ENCODE measurements around the gene PCDHA13.

GRCh38 chr5:140868721-140869554 is 13.0 kb upstream of the PCDHA13 start, which contains the start of gene PCDHA11:
- no peak for TF ChIP-seq TAF1 (IDR thresholded peaks at IDR 0.05; ENCODE audit: low read depth)
- TF ChIP-seq RAD21 (conservative IDR thresholded peaks at IDR 0.05): peak; percentile 64
- no peak for TF ChIP-seq EZH2 (IDR thresholded peaks at IDR 0.05; ENCODE audit: borderline replicate concordance, insufficient read depth, low read length, poor library complexity, severe bottlenecking)
- no peak for TF ChIP-seq MXI1 (conservative IDR thresholded peaks at IDR 0.05; ENCODE audit: poor library complexity, severe bottlenecking)
- TF ChIP-seq CTCF (IDR thresholded peaks at IDR 0.05; ENCODE audit: poor library complexity, severe bottlenecking): peak; percentile 43
- TF ChIP-seq REST (IDR thresholded peaks at IDR 0.05; ENCODE audit: borderline replicate concordance): no peak
- TF ChIP-seq EP300 (conservative IDR thresholded peaks at IDR 0.05; ENCODE audit: poor library complexity, severe bottlenecking): no peak
